ENCODE measurements around the gene GRAP2. TPM values are rescaled to one million over a fixed set of nuclear protein-coding genes. Genes with fewer than 3 reads are reported as not detected.

The GRAP2 gene
- total and polyA plus RNA-seq, 9 of the 15 experiments (the other 6 are each of a cell fraction or from before 2014, with no cell fraction given) = 4.8 to 88.7 (median 60.4) TPM

DNA sequence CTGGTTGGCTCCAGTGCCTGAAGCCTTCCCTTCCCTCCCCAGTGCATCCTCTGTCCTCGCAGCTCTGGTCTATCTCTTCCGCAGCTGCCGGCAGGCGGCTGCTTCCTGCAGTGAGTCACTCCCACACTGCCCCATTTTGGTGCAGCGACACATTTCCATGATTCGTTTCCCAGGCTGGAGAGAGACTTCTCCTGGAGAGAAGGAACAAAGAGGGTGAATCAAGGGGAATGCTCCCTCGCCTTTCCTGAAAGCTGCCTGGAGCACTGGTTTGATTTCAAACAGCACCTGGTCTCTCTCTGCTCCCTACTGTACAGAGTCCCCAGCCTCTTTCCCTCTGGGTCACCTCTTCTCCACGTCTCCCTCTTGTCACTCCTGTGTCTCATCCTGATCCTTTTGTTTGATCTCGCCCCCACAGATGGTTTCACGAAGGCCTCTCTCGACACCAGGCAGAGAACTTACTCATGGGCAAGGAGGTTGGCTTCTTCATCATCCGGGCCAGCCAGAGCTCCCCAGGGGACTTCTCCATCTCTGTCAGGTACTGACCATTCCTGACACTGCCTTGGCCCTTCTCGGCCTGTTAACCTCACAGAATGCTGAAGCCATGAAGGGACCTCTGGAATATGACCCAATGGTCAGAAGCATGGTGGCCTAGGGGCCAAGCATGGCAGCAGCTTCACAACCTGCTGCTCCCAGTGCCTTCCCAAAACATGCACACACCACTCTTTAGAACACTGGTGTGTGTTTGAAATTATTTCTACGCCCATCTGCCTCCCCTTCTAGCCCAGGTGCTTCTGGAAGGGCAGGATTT lies 59.0 kb downstream of the GRAP2 start, which contains the start of gene TMA7B (continued):
- TF ChIP-seq XRCC5 (IDR thresholded peaks at IDR 0.05; ENCODE audit: low read depth, low read length) = no peak
- TF ChIP-seq ARID1B (IDR thresholded peaks at IDR 0.05) = peak; percentile 27; the same call in 1 of the 2 replicates
- peak; percentile 21; the same call in 1 of the 2 replicates for TF ChIP-seq CTBP1 (IDR thresholded peaks at IDR 0.05; ENCODE audit: borderline replicate concordance)
- peak in 1 of 2 experiments; percentile 36; a peak in 1 of 3 replicates for TF ChIP-seq CBX3 (IDR thresholded peaks at IDR 0.05; ENCODE audit: borderline replicate concordance in 1 of 2, low read length in 2 of 2)
- 0 out of 2 replicates have a peak, but pooled peaks have one; percentile 30 for TF ChIP-seq GABPA (tag; conservative IDR thresholded peaks at IDR 0.05; ENCODE audit: low read depth)
- peak; percentile 60; the same call in 1 of the 2 replicates for TF ChIP-seq CBFA2T3 (IDR thresholded peaks at IDR 0.05)
- TF ChIP-seq PCBP1 (IDR thresholded peaks at IDR 0.05; ENCODE audit: low read depth, low read length, poor library complexity, severe bottlenecking) = no peak
- peak; percentile 51; the same call in 1 of the 2 replicates for TF ChIP-seq KLF16 (IDR thresholded peaks at IDR 0.05)
- TF ChIP-seq L3MBTL2 (IDR thresholded peaks at IDR 0.05) = peak; percentile 84
- TF ChIP-seq, protein P1, sequence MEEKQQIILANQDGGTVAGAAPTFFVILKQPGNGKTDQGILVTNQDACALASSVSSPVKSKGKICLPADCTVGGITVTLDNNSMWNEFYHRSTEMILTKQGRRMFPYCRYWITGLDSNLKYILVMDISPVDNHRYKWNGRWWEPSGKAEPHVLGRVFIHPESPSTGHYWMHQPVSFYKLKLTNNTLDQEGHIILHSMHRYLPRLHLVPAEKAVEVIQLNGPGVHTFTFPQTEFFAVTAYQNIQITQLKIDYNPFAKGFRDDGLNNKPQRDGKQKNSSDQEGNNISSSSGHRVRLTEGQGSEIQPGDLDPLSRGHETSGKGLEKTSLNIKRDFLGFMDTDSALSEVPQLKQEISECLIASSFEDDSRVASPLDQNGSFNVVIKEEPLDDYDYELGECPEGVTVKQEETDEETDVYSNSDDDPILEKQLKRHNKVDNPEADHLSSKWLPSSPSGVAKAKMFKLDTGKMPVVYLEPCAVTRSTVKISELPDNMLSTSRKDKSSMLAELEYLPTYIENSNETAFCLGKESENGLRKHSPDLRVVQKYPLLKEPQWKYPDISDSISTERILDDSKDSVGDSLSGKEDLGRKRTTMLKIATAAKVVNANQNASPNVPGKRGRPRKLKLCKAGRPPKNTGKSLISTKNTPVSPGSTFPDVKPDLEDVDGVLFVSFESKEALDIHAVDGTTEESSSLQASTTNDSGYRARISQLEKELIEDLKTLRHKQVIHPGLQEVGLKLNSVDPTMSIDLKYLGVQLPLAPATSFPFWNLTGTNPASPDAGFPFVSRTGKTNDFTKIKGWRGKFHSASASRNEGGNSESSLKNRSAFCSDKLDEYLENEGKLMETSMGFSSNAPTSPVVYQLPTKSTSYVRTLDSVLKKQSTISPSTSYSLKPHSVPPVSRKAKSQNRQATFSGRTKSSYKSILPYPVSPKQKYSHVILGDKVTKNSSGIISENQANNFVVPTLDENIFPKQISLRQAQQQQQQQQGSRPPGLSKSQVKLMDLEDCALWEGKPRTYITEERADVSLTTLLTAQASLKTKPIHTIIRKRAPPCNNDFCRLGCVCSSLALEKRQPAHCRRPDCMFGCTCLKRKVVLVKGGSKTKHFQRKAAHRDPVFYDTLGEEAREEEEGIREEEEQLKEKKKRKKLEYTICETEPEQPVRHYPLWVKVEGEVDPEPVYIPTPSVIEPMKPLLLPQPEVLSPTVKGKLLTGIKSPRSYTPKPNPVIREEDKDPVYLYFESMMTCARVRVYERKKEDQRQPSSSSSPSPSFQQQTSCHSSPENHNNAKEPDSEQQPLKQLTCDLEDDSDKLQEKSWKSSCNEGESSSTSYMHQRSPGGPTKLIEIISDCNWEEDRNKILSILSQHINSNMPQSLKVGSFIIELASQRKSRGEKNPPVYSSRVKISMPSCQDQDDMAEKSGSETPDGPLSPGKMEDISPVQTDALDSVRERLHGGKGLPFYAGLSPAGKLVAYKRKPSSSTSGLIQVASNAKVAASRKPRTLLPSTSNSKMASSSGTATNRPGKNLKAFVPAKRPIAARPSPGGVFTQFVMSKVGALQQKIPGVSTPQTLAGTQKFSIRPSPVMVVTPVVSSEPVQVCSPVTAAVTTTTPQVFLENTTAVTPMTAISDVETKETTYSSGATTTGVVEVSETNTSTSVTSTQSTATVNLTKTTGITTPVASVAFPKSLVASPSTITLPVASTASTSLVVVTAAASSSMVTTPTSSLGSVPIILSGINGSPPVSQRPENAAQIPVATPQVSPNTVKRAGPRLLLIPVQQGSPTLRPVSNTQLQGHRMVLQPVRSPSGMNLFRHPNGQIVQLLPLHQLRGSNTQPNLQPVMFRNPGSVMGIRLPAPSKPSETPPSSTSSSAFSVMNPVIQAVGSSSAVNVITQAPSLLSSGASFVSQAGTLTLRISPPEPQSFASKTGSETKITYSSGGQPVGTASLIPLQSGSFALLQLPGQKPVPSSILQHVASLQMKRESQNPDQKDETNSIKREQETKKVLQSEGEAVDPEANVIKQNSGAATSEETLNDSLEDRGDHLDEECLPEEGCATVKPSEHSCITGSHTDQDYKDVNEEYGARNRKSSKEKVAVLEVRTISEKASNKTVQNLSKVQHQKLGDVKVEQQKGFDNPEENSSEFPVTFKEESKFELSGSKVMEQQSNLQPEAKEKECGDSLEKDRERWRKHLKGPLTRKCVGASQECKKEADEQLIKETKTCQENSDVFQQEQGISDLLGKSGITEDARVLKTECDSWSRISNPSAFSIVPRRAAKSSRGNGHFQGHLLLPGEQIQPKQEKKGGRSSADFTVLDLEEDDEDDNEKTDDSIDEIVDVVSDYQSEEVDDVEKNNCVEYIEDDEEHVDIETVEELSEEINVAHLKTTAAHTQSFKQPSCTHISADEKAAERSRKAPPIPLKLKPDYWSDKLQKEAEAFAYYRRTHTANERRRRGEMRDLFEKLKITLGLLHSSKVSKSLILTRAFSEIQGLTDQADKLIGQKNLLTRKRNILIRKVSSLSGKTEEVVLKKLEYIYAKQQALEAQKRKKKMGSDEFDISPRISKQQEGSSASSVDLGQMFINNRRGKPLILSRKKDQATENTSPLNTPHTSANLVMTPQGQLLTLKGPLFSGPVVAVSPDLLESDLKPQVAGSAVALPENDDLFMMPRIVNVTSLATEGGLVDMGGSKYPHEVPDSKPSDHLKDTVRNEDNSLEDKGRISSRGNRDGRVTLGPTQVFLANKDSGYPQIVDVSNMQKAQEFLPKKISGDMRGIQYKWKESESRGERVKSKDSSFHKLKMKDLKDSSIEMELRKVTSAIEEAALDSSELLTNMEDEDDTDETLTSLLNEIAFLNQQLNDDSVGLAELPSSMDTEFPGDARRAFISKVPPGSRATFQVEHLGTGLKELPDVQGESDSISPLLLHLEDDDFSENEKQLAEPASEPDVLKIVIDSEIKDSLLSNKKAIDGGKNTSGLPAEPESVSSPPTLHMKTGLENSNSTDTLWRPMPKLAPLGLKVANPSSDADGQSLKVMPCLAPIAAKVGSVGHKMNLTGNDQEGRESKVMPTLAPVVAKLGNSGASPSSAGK (IDR thresholded peaks at IDR 0.05) = peak; percentile 67
- no peak for TF ChIP-seq GABPB1 (CRISPR knock-in tag; IDR thresholded peaks at IDR 0.05)
- TF ChIP-seq SPI1 (IDR thresholded peaks at IDR 0.05; ENCODE audit: borderline replicate concordance, low read depth, low read length) = no peak
- TF ChIP-seq RAD21 (CRISPR knock-in tag; conservative IDR thresholded peaks at IDR 0.05 in 1 of 2, IDR thresholded peaks at IDR 0.05 in 1 of 2) = peak in 1 of 2 experiments; percentile 42; a peak in 3 of 4 replicates
- TF ChIP-seq ZNF76 (CRISPR knock-in tag; IDR thresholded peaks at IDR 0.05; ENCODE audit: borderline replicate concordance) = 0 out of 2 replicates have a peak, but pooled peaks have one; percentile 9

All from K562 (cell line).